ENCODE results near the gene FCHSD2.
"Not testable (repeated sequence)": the region's sequence is repeated elsewhere in the genome, so short reads cannot be mapped to it uniquely, and the experiment has no call there.

Gene FCHSD2

DNA sequence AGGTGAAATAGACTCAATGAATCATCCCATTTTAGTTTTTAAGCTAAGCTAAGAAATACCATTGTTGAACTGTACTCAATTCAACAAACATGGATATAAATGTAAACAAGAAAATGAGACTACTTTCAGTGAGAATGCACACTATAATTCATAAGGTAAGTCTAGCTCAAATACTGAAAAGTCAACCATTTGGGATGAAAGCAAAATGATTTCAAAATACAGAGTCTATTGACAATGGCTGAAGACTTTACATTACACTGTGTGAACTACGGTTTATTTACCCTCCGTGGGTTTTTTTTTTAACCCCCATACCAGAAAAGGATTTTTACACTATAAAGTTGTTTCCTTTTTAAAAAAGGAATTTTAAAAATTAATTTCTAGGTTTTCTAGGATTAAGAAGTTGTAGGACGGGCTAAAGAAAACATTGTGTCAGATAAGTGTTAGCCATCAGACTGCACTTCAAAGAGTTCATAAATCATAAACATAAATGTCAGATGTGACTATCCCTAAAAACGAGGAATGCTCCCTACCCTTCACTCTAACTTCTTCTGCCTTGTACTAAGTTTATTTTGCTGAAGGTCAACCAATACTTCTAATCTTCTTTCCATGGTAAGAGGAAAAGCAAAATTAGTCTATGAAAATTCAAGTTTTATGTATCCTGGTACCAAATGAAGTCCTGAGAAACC is 83.0 kb downstream of the FCHSD2 start:
- DNase-seq (ENCODE audit: low spot score): no peak

DNA sequence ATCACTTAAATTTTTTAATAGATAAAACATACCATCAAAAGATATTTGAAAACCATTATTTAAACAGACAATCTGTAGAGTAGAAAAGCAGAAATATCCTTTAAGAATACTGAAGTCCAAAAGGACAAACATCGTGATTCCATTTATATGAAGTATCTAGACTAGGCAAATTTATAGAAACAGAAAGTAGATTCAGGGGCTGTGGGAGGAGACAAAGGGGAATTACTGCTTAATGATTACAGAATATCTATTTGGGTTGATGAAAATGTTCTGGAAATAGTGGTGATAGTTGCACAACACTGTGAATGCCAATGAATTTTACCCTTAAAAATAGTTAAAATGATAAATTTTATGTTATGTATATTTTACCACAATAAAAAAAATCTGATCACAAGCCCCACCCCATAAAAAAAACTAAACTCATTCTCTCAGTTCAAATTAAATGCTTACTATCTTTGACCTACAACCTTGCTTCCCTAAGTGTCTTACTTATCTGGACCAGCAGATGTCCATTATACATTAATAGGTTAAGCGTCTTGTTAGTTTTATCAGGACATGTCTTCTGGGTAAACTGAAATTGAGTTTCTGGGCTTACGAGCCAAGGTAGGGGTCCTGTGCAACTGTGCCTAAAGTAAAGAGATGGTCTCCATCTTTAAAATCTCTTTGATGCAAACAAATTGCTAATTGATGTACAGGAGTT is 86.3 kb downstream of the FCHSD2 start:
- DNase-seq (ENCODE audit: low spot score): no peak

DNA sequence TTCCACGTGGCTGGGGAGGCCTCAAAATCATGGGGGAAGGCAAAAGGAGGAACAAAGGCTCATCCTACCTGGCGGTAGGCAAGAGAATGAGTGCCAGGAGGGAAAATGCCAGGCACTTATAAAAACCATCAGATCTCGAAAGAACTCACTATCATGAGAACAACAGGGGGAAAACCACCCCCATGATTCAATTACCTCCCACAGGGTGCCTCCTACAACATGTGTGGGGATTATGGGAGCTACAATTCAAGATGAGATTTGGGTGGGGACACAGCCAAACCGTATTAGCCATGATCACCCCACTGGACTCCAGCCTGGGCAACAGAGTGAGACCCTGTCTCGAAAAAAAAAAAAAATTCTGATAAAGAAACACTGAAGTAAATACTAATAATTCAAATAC is 87.1 kb downstream of the FCHSD2 start:
- no peak for DNase-seq (ENCODE audit: low spot score)

DNA sequence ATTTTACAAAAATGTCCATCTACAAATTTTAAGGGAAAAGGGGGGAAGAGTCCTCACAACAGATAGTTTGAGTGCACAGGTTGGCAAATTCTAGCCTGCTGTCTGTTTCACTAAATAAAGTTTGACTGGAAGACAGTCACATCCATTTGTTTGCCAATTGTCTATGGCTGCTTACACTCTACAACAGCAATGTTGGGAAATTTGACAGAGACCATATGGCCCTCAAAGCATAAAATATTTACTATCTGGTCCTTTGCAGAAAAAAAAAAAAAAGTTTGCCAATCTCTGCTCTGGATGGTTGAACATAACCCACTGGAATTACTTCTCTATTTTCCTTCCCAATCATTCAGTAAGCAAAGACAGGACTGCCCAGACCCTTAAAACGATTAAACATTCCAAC is 88.2 kb downstream of the FCHSD2 start:
- no peak for DNase-seq (ENCODE audit: low spot score)

DNA sequence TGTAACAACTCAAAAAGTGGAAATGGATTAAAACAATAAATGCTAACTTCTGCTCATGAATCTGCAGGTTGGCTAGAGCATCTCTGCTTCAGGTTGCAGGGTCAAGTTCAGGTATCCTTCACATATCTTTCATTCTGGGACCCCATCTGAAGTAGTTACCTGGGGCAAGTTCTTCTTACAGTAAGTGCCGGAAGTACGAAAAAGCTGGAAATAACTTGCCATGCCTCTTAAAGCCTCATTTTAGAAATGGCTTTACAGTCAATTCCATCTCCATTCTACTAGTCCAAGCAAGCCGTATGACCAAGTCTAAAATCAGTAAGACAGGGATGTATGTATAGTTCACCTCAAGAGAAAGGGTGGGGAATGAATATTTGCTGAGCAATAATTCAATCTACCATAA is 93.7 kb downstream of the FCHSD2 start:
- DNase-seq (ENCODE audit: low spot score): no peak

DNA sequence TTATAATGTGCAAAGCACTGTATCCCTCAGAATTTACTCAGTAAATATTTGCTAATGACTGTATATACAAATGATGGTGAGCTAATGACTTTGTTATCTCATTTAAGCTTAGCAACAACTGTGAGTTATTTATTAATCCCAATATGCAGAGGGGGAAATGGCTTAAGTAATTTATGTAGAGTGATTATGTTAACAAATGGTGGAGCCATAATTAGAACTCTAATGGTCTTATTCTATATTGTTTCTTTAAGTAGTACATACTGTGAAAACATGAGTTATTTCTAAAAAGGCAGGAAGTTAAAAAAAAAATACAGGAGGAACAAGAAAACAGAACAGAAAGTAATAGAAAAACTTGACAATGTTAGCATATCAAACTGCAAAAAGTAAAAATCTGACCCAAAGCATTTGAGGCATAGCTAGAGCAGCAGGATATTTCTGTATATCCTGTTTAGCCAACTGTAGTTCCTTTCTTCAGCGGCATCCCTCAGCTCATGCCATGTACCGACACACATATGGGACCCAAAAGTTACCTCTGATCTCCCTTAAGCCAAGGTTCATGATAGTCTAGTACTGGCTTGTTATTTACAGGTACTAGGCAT is 94.2 kb downstream of the FCHSD2 start:
- no peak for DNase-seq (ENCODE audit: low spot score)

DNA sequence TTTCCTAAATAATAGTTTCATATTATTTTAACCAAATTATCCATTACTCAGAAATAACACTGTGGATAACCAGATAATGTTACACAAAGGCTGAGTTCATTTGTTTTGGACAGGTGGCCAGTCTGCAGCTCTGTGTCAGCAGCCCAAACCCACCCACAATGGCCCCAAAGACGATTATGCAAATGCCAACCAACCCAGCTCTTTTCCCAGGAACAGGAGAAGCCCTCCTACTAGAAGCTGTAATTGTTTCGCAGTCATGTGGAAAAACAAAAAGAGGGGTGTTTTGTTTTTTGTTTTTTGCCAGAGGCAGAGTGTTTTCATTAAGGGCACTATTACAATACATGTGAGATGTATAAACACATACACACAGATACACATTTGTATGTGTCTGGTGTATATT is 102.1 kb downstream of the FCHSD2 start:
- DNase-seq (ENCODE audit: low spot score): no peak

DNA sequence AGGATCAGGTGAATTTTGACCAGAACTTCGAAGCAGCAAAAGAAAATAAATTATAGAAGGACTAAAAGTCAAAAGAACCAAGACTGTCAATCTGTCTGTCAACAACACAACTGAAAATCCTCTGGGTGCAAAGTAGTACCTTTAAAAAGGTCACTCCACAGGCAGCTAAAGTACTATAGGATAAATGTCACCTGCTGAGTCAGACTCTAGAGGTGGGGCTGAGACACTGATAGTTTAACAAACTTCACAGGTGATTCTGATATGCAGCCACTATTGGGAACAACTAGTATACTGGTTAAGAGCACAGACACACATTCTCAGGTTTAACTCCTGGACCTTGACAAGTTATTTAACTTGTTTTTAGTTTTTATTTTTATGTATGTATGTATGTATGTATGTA is 107.3 kb downstream of the FCHSD2 start:
- DNase-seq (ENCODE audit: low spot score): no peak

DNA sequence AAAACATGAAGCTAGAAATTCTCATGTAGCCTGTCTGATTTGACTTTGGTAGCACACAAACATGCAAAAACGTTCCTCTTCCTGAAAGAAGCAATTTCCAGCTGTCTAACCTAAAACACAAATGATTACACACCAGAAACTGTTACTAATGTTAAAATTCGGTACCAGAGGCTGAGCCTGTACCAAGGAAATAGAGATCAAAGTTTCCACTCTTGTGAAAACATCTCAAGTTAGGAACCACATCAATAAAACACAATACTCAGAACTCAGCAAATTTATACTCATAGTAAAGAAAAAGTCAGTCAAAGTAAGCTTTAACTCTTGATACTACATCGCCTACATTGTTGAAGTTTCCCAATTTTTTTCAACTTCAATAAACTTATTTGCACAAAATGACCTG is 107.8 kb downstream of the FCHSD2 start:
- DNase-seq (ENCODE audit: low spot score): no peak

DNA sequence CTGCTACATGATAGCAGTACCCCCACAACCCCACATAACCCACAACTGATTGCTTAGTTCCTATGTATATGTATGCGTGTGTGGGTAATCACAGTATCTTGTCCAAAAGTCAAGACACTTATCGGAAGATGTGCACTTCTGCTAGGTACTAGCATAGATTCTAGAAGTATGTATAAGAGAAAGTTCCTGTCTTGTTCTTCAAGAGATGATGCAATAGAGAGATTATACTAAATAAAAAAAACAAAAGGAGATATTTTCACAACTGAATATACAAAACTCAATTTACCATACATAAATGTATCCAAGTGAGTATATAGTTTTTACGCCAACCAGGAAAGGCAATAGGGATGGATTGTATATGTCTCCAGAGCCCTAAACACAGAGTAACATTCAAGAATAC is 112.0 kb downstream of the FCHSD2 start:
- no peak for DNase-seq (ENCODE audit: low spot score)

DNA sequence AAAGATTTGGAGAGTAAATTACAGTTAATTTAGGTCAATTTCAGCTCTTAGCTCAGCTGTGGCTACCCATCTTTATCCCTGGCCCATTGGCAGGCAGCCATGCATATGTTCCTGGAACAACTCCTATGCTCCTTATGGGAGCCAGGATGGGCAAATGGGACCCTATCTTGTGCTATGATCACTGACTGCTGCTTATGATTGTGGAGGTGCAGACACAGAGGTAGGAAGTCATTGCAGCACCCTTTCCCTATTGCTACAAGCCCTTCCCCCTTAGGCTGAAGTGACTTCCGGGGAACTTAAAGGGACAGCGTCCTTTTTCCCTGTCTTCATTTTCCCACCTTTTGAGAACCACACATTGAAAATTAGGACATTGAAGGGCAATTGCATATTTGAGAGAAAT is 112.7 kb downstream of the FCHSD2 start:
- no peak for DNase-seq (ENCODE audit: low spot score)

DNA sequence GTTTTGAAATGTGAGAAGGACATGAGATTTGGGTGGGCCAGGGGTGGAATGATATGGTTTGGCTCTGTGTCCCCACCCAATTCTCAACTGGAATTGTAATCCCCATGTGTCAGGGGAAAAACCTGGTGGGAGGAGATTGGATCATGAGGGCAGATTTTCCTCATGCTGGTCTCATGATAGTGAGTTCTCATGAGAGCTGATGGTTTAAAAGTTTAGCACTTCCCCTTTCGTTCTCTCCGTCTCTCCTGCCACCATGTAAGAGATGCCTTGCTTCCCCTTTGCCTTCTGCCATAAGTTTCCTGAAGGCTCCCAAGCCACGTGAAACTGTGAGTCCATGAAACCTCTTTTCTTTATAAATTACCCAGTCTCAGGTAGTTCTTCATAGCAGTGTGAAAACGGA is 113.5 kb downstream of the FCHSD2 start:
- DNase-seq (ENCODE audit: low spot score): no peak

DNA sequence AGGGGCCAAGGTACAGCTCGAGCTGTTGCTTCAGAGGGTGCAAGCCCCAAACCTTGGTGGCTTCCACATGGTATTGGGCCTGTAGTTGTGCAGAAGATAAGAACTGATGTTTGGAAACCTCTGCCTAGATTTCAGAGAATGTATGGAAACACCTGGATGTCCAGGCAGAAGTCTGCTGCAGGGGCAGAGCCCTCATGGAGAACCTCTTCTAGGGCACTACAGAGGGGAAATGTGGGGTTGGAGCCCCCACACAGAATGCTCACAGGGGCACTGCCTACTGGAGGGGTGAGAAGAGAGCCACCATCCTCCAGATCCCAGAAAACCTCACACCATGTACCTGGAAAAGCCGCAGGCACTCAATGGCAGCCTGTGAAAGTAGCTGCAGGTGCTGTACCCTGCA is 114.3 kb downstream of the FCHSD2 start:
- DNase-seq (ENCODE audit: low spot score): not testable (repeated sequence)

DNA sequence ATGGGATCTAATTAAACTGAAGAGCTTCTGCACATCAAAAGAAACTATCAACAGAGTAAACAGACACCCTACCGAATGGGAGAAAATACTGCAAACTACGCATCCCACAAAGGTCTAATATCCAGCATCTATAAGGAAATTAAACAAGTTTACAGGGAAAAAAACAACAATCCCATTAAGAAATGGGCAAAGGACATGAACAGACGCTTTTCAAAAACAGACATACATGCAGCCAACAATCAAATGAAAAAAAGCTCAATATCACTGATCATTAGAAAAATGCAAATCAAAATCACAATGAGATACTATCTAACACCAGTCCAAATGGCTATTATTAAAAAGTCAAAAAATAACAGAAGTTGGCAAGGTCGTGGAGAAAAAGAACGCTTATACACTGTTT is 117.5 kb downstream of the FCHSD2 start:
- no peak for DNase-seq (ENCODE audit: low spot score)

DNA sequence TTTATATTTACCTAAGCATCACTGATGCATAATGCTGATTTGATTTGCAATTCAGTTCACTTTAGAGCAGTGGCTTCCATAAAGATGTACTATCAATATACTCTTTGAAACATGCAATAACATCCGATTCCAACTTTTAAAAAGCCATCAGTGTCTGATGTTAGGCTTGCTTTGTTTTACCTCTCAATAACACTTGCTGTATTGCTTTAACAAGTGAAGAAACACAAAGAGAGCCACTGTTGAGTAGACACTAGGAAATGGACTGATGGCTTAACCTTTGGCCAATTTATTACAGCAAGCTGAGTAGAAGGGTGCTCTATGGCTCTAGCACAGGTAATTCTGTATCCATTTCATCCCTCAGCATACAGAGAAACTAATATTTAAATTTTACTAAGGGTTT is 122.1 kb downstream of the FCHSD2 start:
- no peak for DNase-seq (ENCODE audit: low spot score)

DNA sequence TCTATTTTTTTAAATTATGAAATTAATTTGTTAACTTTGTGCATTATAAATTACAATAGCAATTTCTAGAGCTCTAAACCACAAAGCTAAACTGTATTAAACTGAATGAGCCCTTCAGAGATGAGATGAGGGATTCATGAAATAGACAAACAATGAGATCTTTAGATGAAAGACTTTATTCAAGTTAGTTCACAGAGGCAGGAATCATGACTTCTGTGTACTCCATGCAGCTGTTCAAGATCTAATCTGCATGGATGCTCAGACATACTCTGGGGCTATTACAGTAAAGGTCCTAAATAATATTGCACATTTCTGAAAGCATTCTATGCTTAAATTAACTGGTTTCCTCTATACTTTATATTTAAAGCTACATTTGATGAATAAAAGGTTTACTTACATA is 122.7 kb downstream of the FCHSD2 start:
- DNase-seq (ENCODE audit: low spot score): no peak

DNA sequence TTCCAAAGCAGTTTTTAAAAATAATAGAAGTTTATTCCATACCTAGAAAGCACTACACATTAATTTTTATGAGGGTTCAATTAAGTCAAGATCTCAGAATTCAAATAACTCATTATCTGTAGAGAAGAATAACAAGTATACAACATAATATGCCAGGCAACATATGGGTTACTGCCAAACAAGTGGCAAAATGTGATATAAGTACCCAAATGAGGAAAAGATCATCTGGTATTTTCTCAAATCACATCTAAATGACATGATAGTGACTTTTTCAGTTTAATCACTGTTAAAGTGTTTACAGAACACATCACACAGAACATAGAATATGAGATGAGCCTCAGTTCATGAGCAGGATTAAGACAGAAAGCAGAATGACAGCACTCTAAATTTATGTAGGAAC is 123.3 kb downstream of the FCHSD2 start:
- DNase-seq (ENCODE audit: low spot score): no peak

DNA sequence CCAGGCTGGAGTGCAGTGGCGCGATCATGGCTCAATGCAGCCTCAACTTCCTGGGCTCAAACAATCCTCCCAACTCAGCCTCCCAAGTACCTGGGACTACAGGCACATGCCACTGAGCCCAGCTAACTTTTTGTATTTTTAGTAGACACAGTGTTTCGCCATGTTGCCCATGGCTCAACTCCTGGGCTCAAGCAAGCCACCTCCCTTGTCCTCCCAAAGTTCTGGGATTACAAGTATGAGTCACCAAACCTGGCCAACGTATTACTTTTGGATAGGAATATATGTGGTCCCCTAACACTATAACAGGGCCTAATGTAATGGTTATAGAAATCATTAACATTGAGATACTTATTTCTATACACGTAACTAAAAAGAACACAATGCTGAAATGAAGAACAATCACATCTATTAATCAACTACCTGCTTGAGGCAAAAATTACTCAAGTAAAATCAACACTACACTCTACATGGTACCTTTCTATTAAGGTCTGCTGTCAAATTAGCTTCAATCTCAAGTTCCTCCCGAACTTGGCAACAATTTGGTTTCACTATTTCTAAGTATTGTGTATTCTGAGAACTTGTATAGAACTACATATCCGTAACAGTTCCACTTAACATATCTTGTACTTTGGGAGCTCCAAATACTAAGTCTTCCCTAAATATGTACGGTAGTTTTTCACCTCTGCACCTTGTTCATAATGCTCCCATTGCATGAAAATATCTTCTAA is 124.9 kb downstream of the FCHSD2 start:
- no peak for DNase-seq (ENCODE audit: low spot score)

DNA sequence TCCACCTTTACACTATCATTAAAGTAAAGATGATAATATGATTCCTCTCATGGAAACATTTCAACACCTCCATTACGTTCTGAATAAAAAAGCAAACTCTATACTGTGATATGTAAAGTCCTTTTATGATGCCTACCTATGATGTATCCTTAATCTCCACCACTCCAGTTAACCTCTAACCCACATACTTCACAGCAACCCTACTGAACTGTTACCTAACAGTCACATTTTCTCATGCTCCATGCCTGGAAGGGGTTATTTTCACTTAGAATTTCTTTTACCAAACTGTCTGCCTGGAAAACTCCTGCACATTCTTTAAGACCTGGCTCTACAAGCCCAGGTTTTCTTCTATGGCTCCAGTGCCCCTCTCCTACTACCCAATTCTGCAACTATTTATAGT is 129.1 kb downstream of the FCHSD2 start:
- no peak for DNase-seq (ENCODE audit: low spot score)

DNA sequence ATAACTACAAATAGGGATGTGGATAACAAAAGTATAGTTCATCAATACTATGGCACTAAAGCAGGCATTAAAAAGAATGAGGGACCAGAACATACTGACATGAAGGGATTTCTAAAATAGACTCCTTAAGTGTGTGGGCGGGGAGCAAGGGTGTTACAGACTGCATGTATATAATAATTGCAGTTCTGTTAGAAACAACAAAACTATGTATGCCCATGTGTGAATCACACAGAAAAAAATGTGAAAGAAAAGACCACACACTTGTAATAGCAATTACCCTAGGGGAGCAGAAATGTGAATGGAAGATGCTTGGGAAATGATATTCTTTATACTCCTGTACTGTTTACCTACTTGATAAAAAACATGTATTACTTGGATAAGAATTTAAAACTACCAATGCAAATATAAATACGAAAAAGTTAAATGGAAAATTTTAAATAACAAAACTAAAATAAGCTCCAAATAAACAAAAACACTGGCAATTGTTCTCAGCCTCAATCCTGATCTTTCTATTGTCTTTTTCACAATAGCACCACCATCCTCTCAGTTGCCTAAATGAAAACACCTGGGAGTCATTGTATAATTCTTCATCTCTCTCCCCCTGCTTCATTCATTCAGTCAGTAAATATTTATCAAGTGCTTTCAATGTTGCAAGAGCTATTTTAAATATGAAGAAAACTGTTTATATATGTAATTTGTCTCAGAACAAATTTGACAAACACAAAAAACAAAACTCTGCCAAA is 129.8 kb downstream of the FCHSD2 start:
- DNase-seq (ENCODE audit: low spot score): peak; percentile 6

DNA sequence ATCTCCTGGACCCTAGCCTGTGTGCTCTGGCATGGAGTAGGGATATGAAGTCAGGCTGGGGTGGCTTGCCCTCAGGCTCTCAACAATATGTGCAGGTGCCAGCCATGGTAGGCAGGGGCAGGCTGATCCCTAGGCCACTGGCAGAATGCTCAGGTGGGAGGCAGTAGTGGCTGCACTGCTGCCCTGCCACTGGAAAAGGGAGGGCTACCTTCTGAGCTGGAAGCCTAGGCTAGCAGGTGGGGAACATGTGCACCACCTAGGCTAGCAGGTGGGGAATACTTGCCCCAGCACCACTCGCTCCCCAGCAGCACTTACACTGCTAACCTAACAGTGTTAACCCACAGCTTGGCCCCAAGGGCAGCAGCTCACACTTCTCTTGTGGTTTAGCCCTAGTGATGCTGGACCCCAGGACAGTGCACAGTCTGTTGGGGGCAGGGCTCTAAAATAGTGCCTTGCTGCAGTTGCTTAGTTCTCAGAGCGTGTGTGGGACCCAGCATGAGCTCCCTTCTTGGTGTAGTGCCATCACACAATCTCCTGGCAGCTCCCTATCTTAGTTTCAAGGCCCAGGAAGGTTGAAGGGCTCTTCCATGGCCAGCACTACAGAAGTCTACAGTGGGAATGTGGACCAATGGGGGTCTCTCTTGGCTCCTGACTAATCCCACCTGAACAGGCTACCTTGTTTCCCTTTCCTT is 130.8 kb downstream of the FCHSD2 start:
- DNase-seq (ENCODE audit: low spot score): no peak

DNA sequence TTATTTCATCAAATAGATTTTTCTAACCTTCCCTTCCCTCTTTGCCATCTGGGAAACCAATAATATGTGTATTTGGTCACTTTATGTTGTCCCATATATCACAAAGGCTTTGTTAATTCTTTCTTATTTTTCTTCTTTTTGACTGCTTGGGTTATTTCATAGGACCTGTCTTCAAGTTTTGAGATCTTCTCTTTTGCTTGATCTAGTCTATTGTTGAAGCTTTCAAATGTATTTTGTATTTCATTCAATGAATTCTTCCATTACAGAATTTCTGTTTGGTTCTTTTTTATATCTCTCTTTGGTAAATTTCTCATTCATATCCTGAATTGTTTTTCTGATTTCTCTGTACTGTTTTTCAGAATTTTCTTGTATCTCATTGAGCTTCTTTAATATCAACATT is 132.1 kb downstream of the FCHSD2 start:
- DNase-seq (ENCODE audit: low spot score): no peak

Data from hepatic stellate cell (primary cell).